Esophagus muscularis mucosa (tissue), 4 donors: ENCODE measurements around the gene SYN1. TPM values are rescaled to one million over a fixed set of nuclear protein-coding genes. Genes with fewer than 3 reads are reported as not detected.

Source experiments
- DNase-seq: peaks from one replicate; pipeline ENCODE4 v3.0.0-alpha.2; 2017; ENCODE audit errors: extremely low spot score
- H3K27ac ChIP-seq, 4 donors: fragments of 200-600 bp; sonication (generic); replicated peaks in 1 of 4; 1 replicate in 3 of 4; 2 replicates in 1 of 4; pipeline ENCODE4 v1.5.1; 2016 to 2019; ENCODE audit warnings: mild to moderate bottlenecking in 1 of 4
- H3K27me3 ChIP-seq, 4 donors: fragments of 200-600 bp; sonication (generic); one replicate each; pipeline versions ENCODE4 v1.5.1 to v1.6.0; 2016 to 2019
- H3K36me3 ChIP-seq, 4 donors: fragments of 200-600 bp; sonication (generic); one replicate each; pipeline ENCODE4 v1.5.1; 2016 to 2019
- H3K4me1 ChIP-seq, 4 donors: fragments of 200-600 bp; sonication (generic); one replicate each; pipeline ENCODE4 v1.5.1; 2016 to 2019
- H3K4me3 ChIP-seq, 4 donors: fragments of 200-600 bp; sonication (generic); 1 replicate in 2 of 4; 2 replicates in 2 of 4; pipeline ENCODE4 v1.5.1; 2016 to 2019; ENCODE audit warnings: mild to moderate bottlenecking in 4 of 4, moderate library complexity in 1 of 4
- H3K9me3 ChIP-seq, 4 donors: fragments of 200-600 bp; sonication (generic); 1 replicate in 3 of 4; 2 replicates in 1 of 4; pipeline ENCODE4 v1.5.1; 2016 to 2019
- CTCF ChIP-seq, 3 experiments: fragments of 200-600 bp in 2 of 3; fragments of 450-650 bp in 1 of 3; sonication (generic) in 2 of 3; IDR thresholded peaks; one replicate each; pipeline ENCODE4 v1.5.1; 2017 to 2019; ENCODE audit warnings: antibody characterized with exemption in 3 of 3, mild to moderate bottlenecking in 2 of 3, moderate library complexity in 1 of 3
- EP300 ChIP-seq: sonication (generic); formaldehyde crosslinking; IDR thresholded peaks from one replicate; pipeline ENCODE4 v1.6.1; 2017; ENCODE audit warnings: antibody characterized with exemption
- POLR2A ChIP-seq: fragments of 450-650 bp; IDR thresholded peaks from one replicate; pipeline ENCODE4 v1.6.1; 2017; ENCODE audit warnings: antibody characterized with exemption, moderate library complexity, mild to moderate bottlenecking, low read depth
- POLR2AphosphoS5 ChIP-seq, 2 donors: sonication (generic); formaldehyde crosslinking; IDR thresholded peaks; one replicate each; pipeline ENCODE4 v1.6.1; 2017; ENCODE audit warnings: antibody characterized with exemption in 2 of 2
- WGBS: methylation state at CpG from one replicate; pipeline ENCODE4 v1.1.5; 2018; 5-methylcytosine and 5-hydroxymethylcytosine counted together
- intact Hi-C: fragments of 100-400 bp; cut with DNase I; formaldehyde crosslinking; loops from one replicate; pipeline ENCODE4 v1.15.1; 2023
- total RNA-seq, 4 donors: library from RNA; depleted of rRNA; stranded (reverse); fragments of >200 nt; gene quantifications; one replicate each; pipeline versions ENCODE4 v1.1.0 to v1.2.1, GENCODE V29; 2016

Gene SYN1
- total RNA-seq, 4 donors from 2014 or later, result 0.42 to 0.98 (median 0.56) TPM

- H3K27ac ChIP-seq, result peak overlapping the region; percentile 81 to 88 (median 85)
Observed at GRCh38 chrX:47583240-47583861, 36.3 kb downstream of the SYN1 start.

GRCh38 chrX:47581731-47582647 is 37.7 kb downstream of the SYN1 start, which contains the start of gene TIMP1:
Gene TIMP1 (plus strand): TSS chrX:47582436. CDS start chrX:47583416, 980 bp downstream.
- Histone ChIP-seq H3K36me3 (peaks cover 0 to 16% (median 7%) of the 10 kb centered on the region in 4 donors), H3K9me3 (no peaks in the 10 kb centered on the region), H3K27me3 (no peaks in the 10 kb centered on the region), H3K4me3 (peak within 1 kb of the TSS; percentile 55 to 66 (median 56)), H3K4me1 (peaks cover 0 to 23% (median 18%) of the 10 kb centered on the region in 4 donors), H3K27ac (peak within 1 kb of the TSS; percentile 81 to 88 (median 85))
- intact Hi-C loops, result no loop called here
- peak; percentile 96 for DNase-seq
- TF ChIP-seq POLR2AphosphoS5 (IDR thresholded peaks at IDR 0.05), result peak; percentile 67 to 73
- no peak for TF ChIP-seq POLR2A
- WGBS, result 41% methylated on average over 20 of the region's 28 CpGs

More at GRCh38 chrX:47583240-47583861, 36.3 kb downstream of the SYN1 start:
- Histone ChIP-seq H3K4me1 (peaks cover 0 to 23% (median 18%) of the 10 kb centered on the region in 4 donors), H3K27me3 (no peaks in the 10 kb centered on the region), H3K36me3 (peaks cover 0 to 16% (median 7%) of the 10 kb centered on the region in 4 donors), H3K4me3 (peak overlapping the region; percentile 55 to 66 (median 56)), H3K9me3 (no peaks in the 10 kb centered on the region)
- intact Hi-C loops, result no loop called here
- WGBS, result 59% methylated on average over 8 of the region's 8 CpGs
- peak; percentile 10 for DNase-seq
- no peak for TF ChIP-seq EP300
- TF ChIP-seq POLR2A, result no peak
- no peak for TF ChIP-seq CTCF (IDR thresholded peaks at IDR 0.05)
- no peak for TF ChIP-seq POLR2AphosphoS5 (IDR thresholded peaks at IDR 0.05)

GRCh38 chrX:47579537-47579936 is 40.1 kb downstream of the SYN1 start:
- DNase-seq, result peak; percentile 90
- H3K4me1 ChIP-seq, result peaks cover 0 to 25% (median 20%) of the 10 kb centered on the region in 4 donors
- H3K36me3 ChIP-seq, result no peaks in the 10 kb centered on the region
- H3K4me3 ChIP-seq, result no peak overlapping the region
- intact Hi-C loops, result no loop called here
- H3K27me3 ChIP-seq, result peaks cover 0 to 1% (median 0%) of the 10 kb centered on the region in 4 donors
- no peak overlapping the region for H3K27ac ChIP-seq
- no peak for TF ChIP-seq CTCF (IDR thresholded peaks at IDR 0.05)
- no peak for TF ChIP-seq POLR2A
- no peak for TF ChIP-seq POLR2AphosphoS5 (IDR thresholded peaks at IDR 0.05)
- TF ChIP-seq EP300, result no peak
- no peaks in the 10 kb centered on the region for H3K9me3 ChIP-seq
- 63% methylated on average over 9 of the region's 9 CpGs for WGBS

GRCh38 chrX:47578692-47579091 is 41.0 kb downstream of the SYN1 start:
- DNase-seq, result peak; percentile 62
- H3K36me3 ChIP-seq, result no peaks in the 10 kb centered on the region
- intact Hi-C loops, result no loop called here
- no peak overlapping the region for H3K27ac ChIP-seq
- H3K4me1 ChIP-seq, result peaks cover under 1 to 31% (median 26%) of the 10 kb centered on the region in 4 donors
- H3K27me3 ChIP-seq, result peaks cover 0 to 9% (median 0%) of the 10 kb centered on the region in 4 donors
- WGBS, result 100% methylated on average over 1 of the region's 16 CpGs
- H3K9me3 ChIP-seq, result no peaks in the 10 kb centered on the region
- no peak overlapping the region for H3K4me3 ChIP-seq
- TF ChIP-seq POLR2AphosphoS5 (IDR thresholded peaks at IDR 0.05), result no peak

GRCh38 chrX:47577901-47578300 is 41.8 kb downstream of the SYN1 start:
- Histone ChIP-seq H3K36me3 (no peaks in the 10 kb centered on the region), H3K4me3 (no peak overlapping the region), H3K27me3 (peaks cover 0 to 9% (median 0%) of the 10 kb centered on the region in 4 donors), H3K9me3 (no peaks in the 10 kb centered on the region), H3K4me1 (peaks cover 2 to 31% (median 27%) of the 10 kb centered on the region in 4 donors), H3K27ac (no peak overlapping the region)
- WGBS, result 56% methylated on average over 2 of the region's 3 CpGs
- TF ChIP-seq CTCF (IDR thresholded peaks at IDR 0.05) (no peak), EP300 (no peak), POLR2A (no peak), POLR2AphosphoS5 (IDR thresholded peaks at IDR 0.05) (no peak)
- intact Hi-C loops, result no loop called here
- DNase-seq, result peak; percentile 42
